OCI-LY1 (cell line): ENCODE results near the gene CAMK4.

Experiments used
- CTCF ChIP-seq: fragments of 200-600 bp; sonication (generic), shearing (Covaris generic); IDR thresholded peaks from 2 replicates; pipeline ENCODE4 v1.5.1; 2017; ENCODE audit warnings: mild to moderate bottlenecking, antibody characterized with exemption, low read length, moderate library complexity, mixed read lengths
- EZH2 ChIP-seq: fragments of 200-600 bp; sonication (generic), shearing (Covaris generic); IDR thresholded peaks from 2 replicates; pipeline ENCODE4 v1.8.0; 2017; ENCODE audit warnings: borderline replicate concordance, mixed run types, mild to moderate bottlenecking, antibody characterized with exemption, low read length, moderate library complexity, mixed read lengths

- TF ChIP-seq CTCF (no peak), EZH2 (no peak)
These were observed 11.5 kb downstream of the CAMK4 start for GRCh38 chr5:111235635-111236034.
